ENCODE data around the gene RFK. TPM values are rescaled to one million over a fixed set of nuclear protein-coding genes. Genes with fewer than 3 reads are reported as not detected.

The RFK gene
- polyA plus RNA-seq, 1 donor (not counting 4 experiments of a cell fraction or from before 2014, with no cell fraction given): 30.1 TPM

DNA sequence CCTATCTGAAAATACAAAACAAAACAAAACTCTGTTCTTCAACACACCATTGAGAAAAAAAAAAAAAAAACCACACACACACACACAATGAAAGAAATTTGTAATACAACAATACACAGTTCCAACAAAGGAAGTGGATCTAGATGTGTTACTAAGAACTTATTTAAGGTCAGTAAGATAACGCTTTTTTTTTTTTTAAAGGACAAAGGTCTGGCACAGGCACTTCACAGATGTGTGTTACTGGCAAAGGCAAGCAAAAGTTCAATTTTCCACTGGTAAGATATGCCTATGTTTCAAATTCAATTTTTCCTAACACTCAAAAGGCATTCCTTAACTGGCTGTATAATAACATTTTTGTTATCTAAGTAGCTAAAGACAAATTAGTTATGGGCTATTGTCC lies 3.6 kb downstream of the RFK start:
- FAIRE-seq: no peak
- TF ChIP-seq, protein P1, sequence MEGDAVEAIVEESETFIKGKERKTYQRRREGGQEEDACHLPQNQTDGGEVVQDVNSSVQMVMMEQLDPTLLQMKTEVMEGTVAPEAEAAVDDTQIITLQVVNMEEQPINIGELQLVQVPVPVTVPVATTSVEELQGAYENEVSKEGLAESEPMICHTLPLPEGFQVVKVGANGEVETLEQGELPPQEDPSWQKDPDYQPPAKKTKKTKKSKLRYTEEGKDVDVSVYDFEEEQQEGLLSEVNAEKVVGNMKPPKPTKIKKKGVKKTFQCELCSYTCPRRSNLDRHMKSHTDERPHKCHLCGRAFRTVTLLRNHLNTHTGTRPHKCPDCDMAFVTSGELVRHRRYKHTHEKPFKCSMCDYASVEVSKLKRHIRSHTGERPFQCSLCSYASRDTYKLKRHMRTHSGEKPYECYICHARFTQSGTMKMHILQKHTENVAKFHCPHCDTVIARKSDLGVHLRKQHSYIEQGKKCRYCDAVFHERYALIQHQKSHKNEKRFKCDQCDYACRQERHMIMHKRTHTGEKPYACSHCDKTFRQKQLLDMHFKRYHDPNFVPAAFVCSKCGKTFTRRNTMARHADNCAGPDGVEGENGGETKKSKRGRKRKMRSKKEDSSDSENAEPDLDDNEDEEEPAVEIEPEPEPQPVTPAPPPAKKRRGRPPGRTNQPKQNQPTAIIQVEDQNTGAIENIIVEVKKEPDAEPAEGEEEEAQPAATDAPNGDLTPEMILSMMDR (optimal IDR thresholded peaks at IDR 0.05 in 1 of 3, IDR thresholded peaks at IDR 0.05 in 1 of 3, conservative IDR thresholded peaks at IDR 0.05 in 1 of 3; ENCODE audit: extremely low read depth in 1 of 3, insufficient read depth in 2 of 3, low read length in 3 of 3): no peak
- TF ChIP-seq EZH2 (IDR thresholded peaks at IDR 0.05; ENCODE audit: low read length): no peak
- dilution Hi-C loops (cut with MboI; ENCODE audit: extremely low pct_ligation_motif_present, low sequenced_read_pairs): no loop called here

DNA sequence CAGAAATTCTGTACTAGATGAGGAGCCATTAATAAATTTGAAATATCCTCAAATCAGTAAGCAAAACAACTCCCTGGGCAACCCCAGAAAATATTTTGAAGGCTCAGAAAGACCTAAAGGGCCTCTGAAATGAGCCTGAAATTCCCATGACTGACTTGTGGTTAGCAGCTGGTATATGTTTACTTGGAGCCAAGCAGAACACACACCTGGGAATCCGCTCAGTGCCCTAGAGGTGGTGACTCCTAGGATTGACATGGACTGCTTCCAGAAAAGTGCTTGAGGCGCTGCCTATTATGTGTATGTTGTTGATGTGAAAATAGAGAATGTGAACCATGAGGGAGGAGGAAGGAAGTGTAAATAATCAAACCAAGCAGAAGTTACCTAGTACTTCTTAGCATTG lies 14.7 kb downstream of the RFK start:
- Histone ChIP-seq H2AFZ (ENCODE audit: control insufficient read depth, low read length) (no peak overlapping the region), H3K27ac (ENCODE audit: control insufficient read depth, insufficient read depth, low read length) (peak overlapping the region; percentile 62), H3K36me3 (ENCODE audit: control insufficient read depth in 2 of 2, extremely low read depth in 1 of 2, insufficient read depth in 2 of 2, low read length in 2 of 2) (no peaks in the 10 kb centered on the region), H3K4me3 (ENCODE audit: control insufficient read depth in 2 of 3, extremely low read depth in 1 of 3, insufficient read depth in 2 of 3, low read depth in 1 of 3, low read length in 3 of 3) (no peak overlapping the region), H3K9me1 (ENCODE audit: control insufficient read depth, extremely low read depth, insufficient read depth, low read length) (peaks cover 2% of the 10 kb centered on the region), H4K20me1 (ENCODE audit: control insufficient read depth, extremely low read depth, insufficient read depth, low read length) (no peaks in the 10 kb centered on the region), H3K9ac (ENCODE audit: control insufficient read depth, extremely low read depth, insufficient read depth, low read length) (peak overlapping the region; percentile 13), H3K27me3 (ENCODE audit: control insufficient read depth, extremely low read depth, insufficient read depth, low read length) (no peaks in the 10 kb centered on the region), H3K4me2 (ENCODE audit: control insufficient read depth, extremely low read depth, insufficient read depth, low read depth, low read length) (no peak overlapping the region), H3K4me1 (ENCODE audit: control insufficient read depth, extremely low read depth, insufficient read depth, low read length) (peaks cover 20% of the 10 kb centered on the region), H3K79me2 (ENCODE audit: control insufficient read depth, insufficient read depth, low read length) (no peaks in the 10 kb centered on the region), H3K9me3 (ENCODE audit: control insufficient read depth, low read depth, low read length) (no peaks in the 10 kb centered on the region)
- TF ChIP-seq EZH2 (IDR thresholded peaks at IDR 0.05; ENCODE audit: low read length): no peak
- TF ChIP-seq, protein P1 (optimal IDR thresholded peaks at IDR 0.05 in 1 of 3, IDR thresholded peaks at IDR 0.05 in 1 of 3, conservative IDR thresholded peaks at IDR 0.05 in 1 of 3; ENCODE audit: extremely low read depth in 1 of 3, insufficient read depth in 2 of 3, low read length in 3 of 3): no peak
- dilution Hi-C loops (cut with MboI; ENCODE audit: extremely low pct_ligation_motif_present, low sequenced_read_pairs): no loop called here
- peak; percentile 48 for FAIRE-seq
- DNase-seq (ENCODE audit: low read depth, low spot score): peak; percentile 82

More for the DNA sequence above, 3.6 kb downstream of the RFK start:
- Histone ChIP-seq H3K9ac (ENCODE audit: control insufficient read depth, extremely low read depth, insufficient read depth, low read length) (no peak overlapping the region), H2AFZ (ENCODE audit: control insufficient read depth, low read length) (no peak overlapping the region), H4K20me1 (ENCODE audit: control insufficient read depth, extremely low read depth, insufficient read depth, low read length) (no peaks in the 10 kb centered on the region), H3K4me2 (ENCODE audit: control insufficient read depth, extremely low read depth, insufficient read depth, low read depth, low read length) (no peak overlapping the region), H3K4me3 (ENCODE audit: control insufficient read depth in 2 of 3, extremely low read depth in 1 of 3, insufficient read depth in 2 of 3, low read depth in 1 of 3, low read length in 3 of 3) (no peak overlapping the region), H3K4me1 (ENCODE audit: control insufficient read depth, extremely low read depth, insufficient read depth, low read length) (no peaks in the 10 kb centered on the region), H3K27me3 (ENCODE audit: control insufficient read depth, extremely low read depth, insufficient read depth, low read length) (no peaks in the 10 kb centered on the region), H3K9me1 (ENCODE audit: control insufficient read depth, extremely low read depth, insufficient read depth, low read length) (no peaks in the 10 kb centered on the region), H3K36me3 (ENCODE audit: control insufficient read depth in 2 of 2, extremely low read depth in 1 of 2, insufficient read depth in 2 of 2, low read length in 2 of 2) (peaks cover 0 to 4% of the 10 kb centered on the region in 2 experiments), H3K27ac (ENCODE audit: control insufficient read depth, insufficient read depth, low read length) (no peak overlapping the region), H3K79me2 (ENCODE audit: control insufficient read depth, insufficient read depth, low read length) (peaks cover 8% of the 10 kb centered on the region), H3K9me3 (ENCODE audit: control insufficient read depth, low read depth, low read length) (no peaks in the 10 kb centered on the region)
- no peak for DNase-seq (ENCODE audit: low read depth, low spot score)
